Endothelial cell of umbilical vein (primary cell): ENCODE measurements around the gene ALG2.

Experiments
- EZH2 ChIP-seq: IDR thresholded peaks from 2 replicates; pipeline ENCODE4 v1.6.1; 2012; ENCODE audit warnings: borderline replicate concordance, low read depth, mild to moderate bottlenecking, moderate library complexity, low read length, inconsistent platforms; ENCODE audit not compliant: severe bottlenecking
- FOS ChIP-seq: IDR thresholded peaks from 2 replicates; pipeline ENCODE4 v1.6.1; 2011; ENCODE audit warnings: mild to moderate bottlenecking, low read length, moderate library complexity, borderline replicate concordance; ENCODE audit not compliant: insufficient read depth
- JUN ChIP-seq: IDR thresholded peaks from 2 replicates; pipeline ENCODE4 v1.6.1; 2011; ENCODE audit warnings: borderline replicate concordance, low read depth; ENCODE audit not compliant: insufficient read length, insufficient read depth
- POLR2A ChIP-seq: IDR thresholded peaks from 2 replicates; pipeline ENCODE4 v1.6.1; 2012; ENCODE audit warnings: low read depth, mild to moderate bottlenecking, control low read depth, low read length
- POLR2AphosphoS5 ChIP-seq: IDR thresholded peaks from 2 replicates; pipeline ENCODE4 v1.6.1; 2012; ENCODE audit warnings: low read depth, mild to moderate bottlenecking, control low read depth, low read length, moderate library complexity; ENCODE audit not compliant: insufficient read depth
- TF ChIP-seq, protein P1 (sequence below), 2 donors: IDR thresholded peaks; 1 replicate in 1 of 2; 2 replicates in 1 of 2; pipeline ENCODE4 v1.5.1; 2011; ENCODE audit warnings: low read length in 2 of 2, mild to moderate bottlenecking in 2 of 2, moderate library complexity in 2 of 2, control low read depth in 1 of 2, inconsistent platforms in 1 of 2, low read depth in 1 of 2; ENCODE audit not compliant: insufficient read depth in 1 of 2; ENCODE audit errors: extremely low read depth in 1 of 2
- TF ChIP-seq, protein P2 (sequence below): IDR thresholded peaks from 2 replicates; pipeline ENCODE4 v1.6.1; 2011; ENCODE audit not compliant: insufficient read depth, insufficient read length

DNA sequence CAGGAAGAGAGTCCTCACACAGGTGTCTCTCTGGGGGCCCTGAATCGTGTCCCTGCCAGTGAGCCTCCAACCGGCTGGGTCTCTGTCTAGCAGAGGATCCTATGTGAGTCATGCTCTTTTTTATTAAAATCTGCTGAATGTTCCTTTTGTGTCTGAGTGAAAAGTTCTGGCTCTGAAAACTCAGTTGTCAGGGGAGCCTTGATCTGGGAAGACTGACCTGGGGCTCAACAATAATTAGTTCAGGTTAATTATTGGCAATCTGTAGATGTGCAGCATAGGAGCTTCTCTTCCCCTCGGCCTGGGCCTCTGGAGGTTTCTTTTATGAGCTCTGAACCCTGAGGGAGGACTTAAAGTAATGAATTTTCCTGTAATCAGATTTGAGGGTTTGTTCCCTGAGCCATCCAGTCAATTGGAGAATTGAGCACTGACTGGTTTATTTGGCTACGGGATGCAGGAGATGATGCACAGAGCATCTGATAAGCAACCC, 45.2 kb downstream of the ALG2 start:
- TF ChIP-seq, protein P1, sequence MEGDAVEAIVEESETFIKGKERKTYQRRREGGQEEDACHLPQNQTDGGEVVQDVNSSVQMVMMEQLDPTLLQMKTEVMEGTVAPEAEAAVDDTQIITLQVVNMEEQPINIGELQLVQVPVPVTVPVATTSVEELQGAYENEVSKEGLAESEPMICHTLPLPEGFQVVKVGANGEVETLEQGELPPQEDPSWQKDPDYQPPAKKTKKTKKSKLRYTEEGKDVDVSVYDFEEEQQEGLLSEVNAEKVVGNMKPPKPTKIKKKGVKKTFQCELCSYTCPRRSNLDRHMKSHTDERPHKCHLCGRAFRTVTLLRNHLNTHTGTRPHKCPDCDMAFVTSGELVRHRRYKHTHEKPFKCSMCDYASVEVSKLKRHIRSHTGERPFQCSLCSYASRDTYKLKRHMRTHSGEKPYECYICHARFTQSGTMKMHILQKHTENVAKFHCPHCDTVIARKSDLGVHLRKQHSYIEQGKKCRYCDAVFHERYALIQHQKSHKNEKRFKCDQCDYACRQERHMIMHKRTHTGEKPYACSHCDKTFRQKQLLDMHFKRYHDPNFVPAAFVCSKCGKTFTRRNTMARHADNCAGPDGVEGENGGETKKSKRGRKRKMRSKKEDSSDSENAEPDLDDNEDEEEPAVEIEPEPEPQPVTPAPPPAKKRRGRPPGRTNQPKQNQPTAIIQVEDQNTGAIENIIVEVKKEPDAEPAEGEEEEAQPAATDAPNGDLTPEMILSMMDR (IDR thresholded peaks at IDR 0.05; ENCODE audit: extremely low read depth in 1 of 2, insufficient read depth in 1 of 2, low read depth in 1 of 2, low read length in 2 of 2): no peak
- TF ChIP-seq POLR2AphosphoS5: no peak
- TF ChIP-seq, protein P2, sequence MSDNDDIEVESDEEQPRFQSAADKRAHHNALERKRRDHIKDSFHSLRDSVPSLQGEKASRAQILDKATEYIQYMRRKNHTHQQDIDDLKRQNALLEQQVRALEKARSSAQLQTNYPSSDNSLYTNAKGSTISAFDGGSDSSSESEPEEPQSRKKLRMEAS: no peak
- TF ChIP-seq POLR2A: no peak
- TF ChIP-seq JUN: no peak
- TF ChIP-seq EZH2: no peak
- no peak for TF ChIP-seq FOS
